AG04449 (cell line): ENCODE measurements around the gene KIF1B.

Source experiments
- CTCF ChIA-PET: fragments of 350-600 bp; formaldehyde crosslinking; extraction: SDS; loops from one replicate; lab custom pipeline; 2021; ENCODE audit warnings: antibody characterized with exemption; lab: Yijun Ruan, JAX
- POLR2A ChIA-PET: fragments of 400-600, 350-600 bp; formaldehyde crosslinking; extraction: SDS; loops from one replicate; lab custom pipeline; 2020; ENCODE audit warnings: antibody characterized with exemption, inconsistent platforms; lab: Yijun Ruan, JAX
- DNase-seq: peaks from one replicate; pipeline ENCODE4 v3.0.0-alpha.2; 2010; ENCODE audit warnings: low read depth, low spot score
- H3K4me3 ChIP-seq: 2 replicates; pipeline ENCODE4 v1.5.1; 2011; ENCODE audit warnings: low read depth, mild to moderate bottlenecking, control low read depth, low read length
- TF ChIP-seq, protein P1 (sequence below): IDR thresholded peaks from one replicate; pipeline ENCODE4 v1.5.1; 2011; ENCODE audit warnings: mild to moderate bottlenecking, moderate library complexity, low read length, control low read depth, inconsistent platforms; ENCODE audit not compliant: insufficient read depth; ENCODE audit errors: missing control alignments

Gene KIF1B

DNA sequence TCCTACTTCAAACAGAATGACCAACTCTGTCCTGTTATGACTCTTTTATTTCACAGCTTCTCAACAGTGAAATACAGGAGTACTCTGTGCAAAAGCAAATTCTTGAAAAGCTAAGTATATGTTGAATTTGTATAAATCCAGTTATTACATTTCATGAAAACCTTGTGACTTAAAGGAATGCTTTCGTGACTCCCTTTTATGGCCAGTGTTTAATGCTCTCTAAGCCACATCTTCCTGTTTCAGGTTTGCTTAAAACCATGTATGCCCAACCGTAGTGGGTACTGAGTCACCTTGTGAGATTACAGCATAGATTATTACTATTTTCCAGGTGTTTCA, 40.2 kb upstream of the KIF1B start:
- ChIA-PET POLR2A (no interaction called here), CTCF (interaction anchor here (1.1 to 2.6 kb wide), 5 partner anchors 8 to 219 kb away, joined by 3 to 7 read pairs (median 4); partner anchors contain the start of gene KIF1B)
- DNase-seq, result no peak
- no peak overlapping the region for H3K4me3 ChIP-seq
- TF ChIP-seq, protein P1, sequence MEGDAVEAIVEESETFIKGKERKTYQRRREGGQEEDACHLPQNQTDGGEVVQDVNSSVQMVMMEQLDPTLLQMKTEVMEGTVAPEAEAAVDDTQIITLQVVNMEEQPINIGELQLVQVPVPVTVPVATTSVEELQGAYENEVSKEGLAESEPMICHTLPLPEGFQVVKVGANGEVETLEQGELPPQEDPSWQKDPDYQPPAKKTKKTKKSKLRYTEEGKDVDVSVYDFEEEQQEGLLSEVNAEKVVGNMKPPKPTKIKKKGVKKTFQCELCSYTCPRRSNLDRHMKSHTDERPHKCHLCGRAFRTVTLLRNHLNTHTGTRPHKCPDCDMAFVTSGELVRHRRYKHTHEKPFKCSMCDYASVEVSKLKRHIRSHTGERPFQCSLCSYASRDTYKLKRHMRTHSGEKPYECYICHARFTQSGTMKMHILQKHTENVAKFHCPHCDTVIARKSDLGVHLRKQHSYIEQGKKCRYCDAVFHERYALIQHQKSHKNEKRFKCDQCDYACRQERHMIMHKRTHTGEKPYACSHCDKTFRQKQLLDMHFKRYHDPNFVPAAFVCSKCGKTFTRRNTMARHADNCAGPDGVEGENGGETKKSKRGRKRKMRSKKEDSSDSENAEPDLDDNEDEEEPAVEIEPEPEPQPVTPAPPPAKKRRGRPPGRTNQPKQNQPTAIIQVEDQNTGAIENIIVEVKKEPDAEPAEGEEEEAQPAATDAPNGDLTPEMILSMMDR, result no peak

DNA sequence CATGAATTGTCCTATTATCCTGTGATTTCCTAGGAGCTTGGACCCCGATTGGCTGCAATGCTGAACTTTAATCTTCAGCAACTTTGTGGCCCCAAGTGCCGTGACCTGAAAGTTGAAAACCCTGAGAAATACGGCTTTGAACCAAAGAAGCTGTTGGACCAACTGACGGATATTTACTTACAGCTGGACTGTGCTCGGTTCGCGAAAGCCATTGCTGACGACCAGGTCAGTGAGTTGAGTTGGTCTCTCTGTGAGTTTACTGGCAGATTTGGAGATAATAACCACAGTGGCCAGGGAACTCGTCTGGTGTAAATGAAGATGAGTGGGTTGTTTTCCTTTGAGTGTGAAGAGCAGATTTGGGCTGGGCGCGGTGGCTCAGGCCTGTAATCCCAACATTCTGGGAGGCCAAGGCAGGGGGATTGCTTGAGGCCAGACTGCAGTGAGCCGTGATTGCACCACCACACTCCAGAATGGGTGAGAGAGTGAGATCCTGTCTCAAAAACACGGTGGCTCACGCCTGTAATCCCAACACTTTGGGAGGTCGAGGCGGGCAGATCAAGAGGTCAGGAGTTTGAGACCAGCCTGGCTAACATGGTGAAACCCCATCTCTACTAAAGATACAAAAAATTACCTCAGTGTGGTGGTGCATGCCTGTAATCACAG, 39.1 kb upstream of the KIF1B start:
- CTCF ChIA-PET, result interaction anchor here (1.5 to 2.6 kb wide), 3 partner anchors 18 to 221 kb away, joined by 4 to 7 read pairs (median 7); partner anchors contain the start of gene KIF1B
- POLR2A ChIA-PET, result no interaction called here
- TF ChIP-seq, protein P1, result no peak
- H3K4me3 ChIP-seq, result no peak overlapping the region
- no peak for DNase-seq

DNA sequence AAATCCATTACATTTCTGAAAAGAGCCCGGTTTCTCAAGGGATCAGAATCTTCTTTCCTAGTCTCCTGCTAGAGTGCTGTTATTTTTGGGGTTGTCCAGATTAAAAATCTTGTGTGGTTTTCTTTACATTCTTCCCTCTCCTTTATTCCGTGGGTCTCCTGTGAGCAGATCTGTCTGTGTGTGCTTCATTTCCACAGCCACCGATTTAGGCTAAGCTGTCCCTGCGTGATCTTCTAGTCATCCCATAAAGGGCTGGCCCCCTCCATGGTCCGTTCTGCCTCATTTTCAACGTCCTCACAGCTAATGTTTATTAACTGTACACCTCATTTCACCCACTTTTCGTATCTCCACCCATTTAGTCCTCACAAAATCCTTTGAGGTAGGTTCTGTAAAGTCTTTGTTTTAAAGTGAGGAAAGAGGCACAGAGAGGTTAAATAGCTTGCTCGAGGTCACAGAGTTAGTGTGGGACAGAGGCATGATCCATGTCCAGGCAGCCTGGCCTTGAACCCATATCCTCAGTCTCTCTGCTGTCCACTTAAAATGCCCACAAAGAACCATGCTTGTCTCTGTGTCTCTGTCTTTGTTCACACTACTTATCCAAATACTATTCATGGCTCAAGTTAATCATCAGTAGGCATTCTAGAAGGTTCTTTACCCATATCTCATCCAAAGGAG, 38.2 kb upstream of the KIF1B start:
- no peak overlapping the region for H3K4me3 ChIP-seq
- ChIA-PET POLR2A (no interaction called here), CTCF (interaction anchor here (1.2 to 2.6 kb wide), 3 partner anchors 12 to 38 kb away, joined by 3 to 7 read pairs (median 7); partner anchors contain the start of gene KIF1B)
- DNase-seq, result no peak
- TF ChIP-seq, protein P1, result no peak

DNA sequence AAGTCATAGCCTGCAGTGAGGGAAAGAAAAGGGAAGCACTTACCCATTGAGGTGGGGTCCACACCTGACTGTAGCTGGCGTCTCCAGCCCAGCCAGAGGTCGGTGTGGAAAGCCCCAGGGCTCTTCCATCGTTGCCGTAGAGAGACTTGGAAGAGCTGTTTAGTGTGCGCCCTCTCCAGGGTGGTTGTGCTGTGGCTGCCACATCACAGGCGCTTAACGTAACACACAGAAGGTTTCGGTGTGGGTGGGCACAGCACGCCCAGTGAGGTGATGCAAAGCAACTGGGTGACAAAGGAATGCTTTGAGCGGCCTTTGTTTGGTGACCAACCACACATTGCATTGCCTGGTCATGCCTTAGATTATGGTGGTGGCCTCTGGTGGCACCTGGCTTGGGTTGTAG, 36.8 kb upstream of the KIF1B start:
- no peak for DNase-seq

DNA sequence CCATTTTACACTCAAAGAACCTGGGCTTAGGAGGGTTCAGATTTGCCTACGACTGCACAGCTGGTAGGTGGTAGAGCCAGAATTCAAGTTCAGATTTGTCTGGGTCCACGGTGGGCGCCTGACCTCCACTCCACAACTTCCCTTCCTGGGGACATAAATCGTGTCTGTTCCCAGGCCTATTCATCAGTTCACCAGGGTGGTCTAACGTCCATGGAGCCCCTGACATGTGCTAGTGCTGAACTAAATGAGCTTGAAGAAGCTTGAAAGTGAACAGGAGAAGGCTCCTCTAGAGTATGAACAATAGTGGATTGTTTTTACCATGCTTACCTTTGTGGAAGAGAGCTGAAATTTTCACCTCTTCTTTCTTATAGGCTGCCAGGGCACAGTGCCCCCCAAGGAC, 32.5 kb upstream of the KIF1B start:
- ChIA-PET CTCF (interaction anchor here (1.0 to 2.3 kb wide), 4 partner anchors 8 to 228 kb away, joined by 3 to 11 read pairs (median 6); partner anchors contain the start of gene KIF1B), POLR2A (no interaction called here)
- TF ChIP-seq, protein P1, result no peak
- no peak for DNase-seq
- no peak overlapping the region for H3K4me3 ChIP-seq

More for the DNA sequence above, 36.8 kb upstream of the KIF1B start:
- no peak overlapping the region for H3K4me3 ChIP-seq
- POLR2A ChIA-PET, result no interaction called here
- TF ChIP-seq, protein P1, result no peak
- CTCF ChIA-PET, result no interaction called here
